HK-2 (cell line): ENCODE measurements around the gene LDLR.
"Not testable (repeated sequence)": the region's sequence is repeated elsewhere in the genome, so short reads cannot be mapped to it uniquely, and the experiment has no call there.

ENCODE experiments used
- DNase-seq: peaks from one replicate; pipeline ENCODE4 v3.0.0-alpha.2; 2018; ENCODE audit not compliant: unreplicated experiment

The LDLR gene

GRCh38 chr19:11105014-11105636, 15.9 kb downstream of the LDLR start:
- DNase-seq = no peak

GRCh38 chr19:11106477-11106876, 17.2 kb downstream of the LDLR start:
- no peak for DNase-seq

GRCh38 chr19:11108746-11109145, 19.5 kb downstream of the LDLR start:
- no peak for DNase-seq

GRCh38 chr19:11111117-11111770, 22.0 kb downstream of the LDLR start:
- no peak for DNase-seq

- no peak for DNase-seq
Observed at GRCh38 chr19:11111771-11112144, 22.5 kb downstream of the LDLR start.

GRCh38 chr19:11113140-11113708, 24.0 kb downstream of the LDLR start:
- DNase-seq = no peak

- no peak for DNase-seq
Observed at GRCh38 chr19:11115042-11115441, 25.8 kb downstream of the LDLR start.

- no peak for DNase-seq
Observed at GRCh38 chr19:11115895-11116446, 26.7 kb downstream of the LDLR start.

GRCh38 chr19:11116507-11116906, 27.2 kb downstream of the LDLR start:
- DNase-seq = no peak

- DNase-seq = not testable (repeated sequence)
Observed at GRCh38 chr19:11121963-11122362, 32.7 kb downstream of the LDLR start.

- no peak for DNase-seq
Observed at GRCh38 chr19:11123114-11123513, 33.9 kb downstream of the LDLR start.

GRCh38 chr19:11124157-11124556, 34.9 kb downstream of the LDLR start:
- DNase-seq = not testable (repeated sequence)

GRCh38 chr19:11125994-11126685, 36.9 kb downstream of the LDLR start:
- peak; percentile 76 for DNase-seq

GRCh38 chr19:11127905-11128304, 38.6 kb downstream of the LDLR start:
- no peak for DNase-seq

- DNase-seq = peak; percentile 71
Observed at GRCh38 chr19:11130824-11131455, 41.7 kb downstream of the LDLR start.

- DNase-seq = no peak
Observed at GRCh38 chr19:11131471-11131870, 42.2 kb downstream of the LDLR start.

- DNase-seq = no peak
Observed at GRCh38 chr19:11136400-11137101, 47.3 kb downstream of the LDLR start.

- DNase-seq = peak; percentile 89
Observed at GRCh38 chr19:11137542-11138384, 48.5 kb downstream of the LDLR start.

- DNase-seq = peak; percentile 85
Observed at GRCh38 chr19:11138601-11139300, 49.5 kb downstream of the LDLR start.

GRCh38 chr19:11140023-11140538, 50.8 kb downstream of the LDLR start:
- not testable (repeated sequence) for DNase-seq
